NCI-H1694 treated with DMSO at 0.1 percent for 48 hours (cell line): ENCODE data around the gene SLC6A8.
"Not testable (repeated sequence)": the region's sequence is repeated elsewhere in the genome, so short reads cannot be mapped to it uniquely, and the experiment has no call there.

Experiments used
- DNase-seq: peaks from one replicate; lab custom pipeline; 2025; lab: John Stamatoyannopoulos, UW

The SLC6A8 gene

DNA sequence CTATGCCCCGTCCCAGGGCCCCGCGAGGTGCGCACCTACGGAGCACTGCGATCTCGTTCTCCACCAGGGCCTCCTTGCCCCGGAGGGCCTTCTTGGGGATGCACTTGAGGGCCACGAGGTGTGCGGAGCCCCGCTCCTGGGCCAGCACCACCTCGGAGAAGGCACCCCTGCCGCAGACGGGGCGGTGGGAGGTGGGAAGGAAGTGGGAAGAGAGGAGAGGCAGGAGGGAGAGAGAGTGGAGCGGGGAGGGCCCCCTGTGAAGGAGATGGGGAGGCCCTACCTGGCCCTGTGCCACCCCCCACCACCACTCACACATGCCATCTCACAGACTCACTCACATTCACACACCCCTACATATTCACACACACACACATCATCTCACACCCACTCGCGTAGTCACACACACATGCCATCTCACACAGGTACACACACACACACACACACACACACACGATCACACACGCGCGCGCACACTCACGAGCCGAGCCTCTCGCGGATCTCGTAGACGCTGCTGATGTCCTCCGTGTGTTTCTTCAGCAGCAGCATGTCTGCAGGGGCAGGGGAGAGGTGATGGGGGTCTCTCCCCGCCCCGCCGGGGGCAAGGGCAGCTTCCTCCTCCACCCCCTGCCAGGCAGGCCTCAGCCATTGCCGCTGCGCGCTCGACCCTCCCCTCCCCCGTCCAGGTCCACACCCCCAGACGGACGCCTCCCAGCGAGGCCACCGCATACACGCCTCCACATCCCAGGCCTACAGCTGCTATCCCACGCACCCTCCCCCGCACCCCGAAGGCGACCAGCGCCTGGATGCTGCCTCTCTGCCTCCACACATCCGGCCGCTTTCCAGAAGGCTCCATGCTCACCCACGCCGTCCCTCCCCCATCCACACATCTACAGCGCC, 14.9 kb upstream of the SLC6A8 start:
- no peak for DNase-seq

- no peak for DNase-seq
These were observed 14.1 kb upstream of the SLC6A8 start, which contains the start of gene PNCK for GRCh38 chrX:153673428-153674218. Gene PNCK, minus strand, starts transcription at chrX:153673813. Its CDS starts 737 bp downstream, at chrX:153673076.

DNA sequence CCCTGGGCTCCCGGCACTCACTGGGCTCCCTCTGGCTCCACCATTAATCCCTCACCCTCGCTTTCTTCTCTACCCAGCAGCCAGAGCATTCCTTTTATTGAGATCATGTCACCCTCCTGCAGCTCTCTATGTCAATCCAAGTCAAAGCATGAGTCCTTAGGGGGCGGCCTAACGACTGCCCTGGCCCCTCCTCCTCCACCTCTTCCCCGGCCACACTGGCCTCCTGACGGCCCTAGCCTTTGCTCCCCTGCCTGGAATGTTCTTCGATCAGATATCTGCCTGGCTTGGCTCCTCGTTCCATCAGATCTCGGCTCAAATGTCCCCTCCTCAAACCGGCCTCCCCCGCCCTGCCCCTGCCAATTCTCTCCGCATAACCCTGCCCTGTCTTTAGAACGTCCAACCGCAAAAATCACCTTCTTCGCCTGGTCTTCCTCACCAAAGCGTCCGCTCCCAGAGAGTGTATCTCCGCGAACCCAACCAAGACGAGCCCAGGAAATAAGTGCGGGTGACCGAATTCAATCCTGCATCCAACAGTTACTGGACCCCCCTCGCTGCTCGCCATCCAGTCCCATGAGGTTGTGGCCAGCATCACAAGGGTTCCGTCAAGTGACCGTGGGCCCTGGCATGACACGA, 13.4 kb upstream of the SLC6A8 start:
- DNase-seq: no peak

- DNase-seq: no peak
These were observed 6.6 kb upstream of the SLC6A8 start for GRCh38 chrX:153681175-153681574.

GRCh38 chrX:153683486-153683885, 4.2 kb upstream of the SLC6A8 start:
- not testable (repeated sequence) for DNase-seq

DNA sequence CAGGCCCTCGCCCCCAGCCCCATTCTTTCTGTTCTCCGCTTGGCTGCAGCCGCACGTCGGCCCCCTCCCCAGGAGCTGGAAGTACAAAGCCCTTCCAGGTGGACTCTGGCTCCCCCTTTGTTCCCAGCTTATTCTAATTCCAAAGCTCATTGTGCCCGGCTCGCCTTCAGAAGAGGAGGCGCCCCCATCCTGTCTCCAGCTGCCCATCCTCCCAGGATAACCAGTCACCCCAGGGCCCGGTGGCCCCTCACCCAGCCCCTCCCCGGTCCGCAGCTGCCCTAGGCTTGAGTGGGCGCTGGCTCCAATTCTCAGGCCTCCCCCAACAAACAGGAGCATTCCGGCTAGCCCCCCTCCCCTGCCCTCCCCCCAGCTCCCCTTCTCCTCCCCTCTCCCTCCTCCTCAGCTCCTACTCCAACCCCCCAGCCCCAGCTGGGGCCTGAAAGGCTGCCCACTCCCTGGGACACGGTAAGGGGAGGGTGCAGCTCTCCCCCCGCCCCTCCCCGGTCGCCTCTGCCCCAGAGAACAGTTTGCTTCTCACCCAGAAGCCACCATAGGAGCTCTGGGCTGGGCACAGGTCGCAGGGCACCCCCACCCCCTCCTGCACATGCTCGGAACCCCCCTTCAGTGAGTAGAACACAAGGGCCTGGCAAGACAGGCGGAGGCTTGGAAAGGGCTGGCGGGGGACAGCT, 3.1 kb upstream of the SLC6A8 start:
- no peak for DNase-seq

GRCh38 chrX:153685156-153685536, 2.6 kb upstream of the SLC6A8 start:
- DNase-seq: no peak

DNA sequence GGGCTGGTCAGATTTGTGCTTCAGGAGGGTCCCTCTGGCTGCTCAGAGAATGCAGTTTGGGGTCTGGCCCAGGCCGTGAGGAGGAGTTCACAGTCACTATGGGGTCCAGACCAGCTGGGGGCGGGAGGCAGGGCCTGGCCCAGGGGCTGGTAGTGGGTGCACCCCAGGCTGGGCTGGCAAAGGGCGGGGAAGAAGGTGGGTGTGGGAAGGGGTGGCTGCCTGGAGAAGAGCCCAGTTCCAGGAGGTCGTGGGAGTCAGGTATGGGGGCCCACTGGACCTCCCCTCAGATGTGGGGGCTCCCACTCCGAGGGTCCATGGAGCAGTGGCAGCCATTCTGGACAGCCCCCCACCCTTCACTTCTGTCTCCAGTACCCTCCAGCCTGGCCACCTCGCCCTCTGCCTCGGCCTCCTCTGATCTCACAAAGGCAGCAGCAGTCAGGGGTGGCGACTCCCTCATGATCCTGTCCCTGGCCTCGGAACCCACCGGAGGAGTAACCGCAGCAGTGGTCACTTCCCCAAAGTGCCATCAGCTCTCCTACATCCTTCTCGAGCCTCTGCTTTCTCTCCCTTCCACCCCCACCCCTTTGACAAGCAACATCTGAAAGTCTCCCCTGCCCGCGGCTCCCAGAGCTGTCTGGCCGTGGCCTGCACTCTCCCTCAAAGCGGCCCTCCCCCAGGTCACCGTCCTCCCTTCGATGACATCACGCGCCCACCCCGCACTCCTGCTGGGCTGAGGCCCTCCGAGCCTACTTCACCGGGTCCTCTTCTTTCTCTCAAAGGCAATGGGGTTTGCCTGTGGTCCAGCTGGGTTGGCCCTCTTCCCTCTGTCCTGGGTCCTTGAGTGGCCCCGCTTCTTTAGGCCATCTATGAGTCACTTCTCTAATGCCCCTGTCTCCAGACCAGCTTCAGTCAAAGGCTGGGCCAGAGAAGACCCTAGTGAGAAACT, 1.7 kb upstream of the SLC6A8 start:
- no peak for DNase-seq

- DNase-seq: no peak
These were observed 1.0 kb upstream of the SLC6A8 start for GRCh38 chrX:153686711-153687110.

- no peak for DNase-seq
These were observed 345 bp downstream of the SLC6A8 start for GRCh38 chrX:153688071-153688470.

DNA sequence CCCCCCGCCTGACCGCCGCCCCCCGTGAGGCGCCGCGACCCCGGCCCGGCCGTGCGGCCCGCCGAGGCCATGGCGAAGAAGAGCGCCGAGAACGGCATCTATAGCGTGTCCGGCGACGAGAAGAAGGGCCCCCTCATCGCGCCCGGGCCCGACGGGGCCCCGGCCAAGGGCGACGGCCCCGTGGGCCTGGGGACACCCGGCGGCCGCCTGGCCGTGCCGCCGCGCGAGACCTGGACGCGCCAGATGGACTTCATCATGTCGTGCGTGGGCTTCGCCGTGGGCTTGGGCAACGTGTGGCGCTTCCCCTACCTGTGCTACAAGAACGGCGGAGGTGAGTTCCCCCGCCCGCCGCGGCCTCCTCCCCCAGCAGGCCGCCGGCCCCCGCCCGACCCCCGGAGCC, 780 bp downstream of the SLC6A8 start:
- DNase-seq: no peak

GRCh38 chrX:153688911-153689590, 1.3 kb downstream of the SLC6A8 start:
- DNase-seq: no peak

GRCh38 chrX:153689654-153690465, 2.1 kb downstream of the SLC6A8 start:
- no peak for DNase-seq

DNA sequence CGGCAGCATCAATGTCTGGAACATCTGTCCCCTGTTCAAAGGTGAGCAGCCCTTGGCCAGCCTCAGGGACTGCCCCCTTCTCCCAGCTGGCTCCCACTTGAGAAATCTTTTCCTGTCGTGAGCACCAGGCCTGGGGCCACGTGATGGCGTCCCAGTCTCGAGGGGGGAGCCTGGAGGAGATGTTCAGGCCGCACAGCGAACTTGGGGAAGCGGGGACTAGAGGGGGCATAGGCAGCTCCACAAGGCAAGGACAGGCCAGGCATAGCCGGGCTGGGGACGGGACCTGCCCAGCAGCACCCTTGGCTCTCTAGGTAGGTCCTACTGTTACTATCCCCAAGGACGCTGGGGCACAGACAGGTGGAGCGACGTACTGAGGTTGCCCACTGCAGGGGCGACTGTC, 2.7 kb downstream of the SLC6A8 start:
- DNase-seq: no peak

- not testable (repeated sequence) for DNase-seq
These were observed 3.5 kb downstream of the SLC6A8 start for GRCh38 chrX:153691032-153691827.

GRCh38 chrX:153692003-153692402, 4.3 kb downstream of the SLC6A8 start:
- DNase-seq: no peak

DNA sequence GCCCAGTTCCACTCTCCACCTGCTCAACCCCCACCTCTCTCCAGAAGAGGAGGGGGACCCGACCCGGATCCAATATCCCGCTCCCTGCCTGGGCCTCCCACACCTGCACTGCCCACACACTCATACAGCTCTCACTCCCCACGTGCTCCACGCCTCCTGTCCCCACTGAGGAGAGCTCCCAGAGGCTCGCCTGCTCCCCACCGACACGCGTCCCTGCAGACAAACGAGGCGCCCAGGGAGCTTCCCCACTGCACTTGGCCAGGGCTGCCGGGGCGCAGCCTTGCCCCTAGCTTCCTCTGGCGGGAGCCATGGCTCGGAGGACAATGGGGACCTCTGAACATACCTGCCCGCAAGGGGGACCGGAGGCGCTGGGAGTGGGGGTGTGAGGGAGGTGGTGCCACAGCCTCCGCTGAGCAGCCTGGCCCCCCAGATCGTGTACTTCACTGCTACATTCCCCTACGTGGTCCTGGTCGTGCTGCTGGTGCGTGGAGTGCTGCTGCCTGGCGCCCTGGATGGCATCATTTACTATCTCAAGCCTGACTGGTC, 5.0 kb downstream of the SLC6A8 start:
- no peak for DNase-seq
